HFFc6 (cell line): ENCODE data around the gene CADPS2. TPM values are rescaled to one million over a fixed set of nuclear protein-coding genes. Genes with fewer than 3 reads are reported as not detected.

ENCODE experiments used
- DNase-seq: peaks from one replicate; pipeline ENCODE4 v3.0.0-alpha.2; 2018
- H3K27ac Mint-ChIP-seq: 2 replicates; pipeline ENCODE4 v1.8.0; 2020; ENCODE audit warnings: mild to moderate bottlenecking, mixed read lengths
- H3K27me3 Mint-ChIP-seq: 2 replicates; pipeline ENCODE4 v1.8.0; 2021; ENCODE audit warnings: mild to moderate bottlenecking, moderate library complexity, mixed read lengths; ENCODE audit not compliant: insufficient read depth
- H3K36me3 Mint-ChIP-seq: 2 replicates; pipeline ENCODE4 v1.8.0; 2021; ENCODE audit warnings: low read depth, mixed read lengths
- H3K4me1 Mint-ChIP-seq: 2 replicates; pipeline ENCODE4 v1.8.0; 2020; ENCODE audit warnings: low read depth, mixed read lengths
- H3K4me3 Mint-ChIP-seq: 2 replicates; pipeline ENCODE4 v1.8.0; 2020; ENCODE audit warnings: mild to moderate bottlenecking, moderate library complexity, mixed read lengths
- H3K9me3 Mint-ChIP-seq: 2 replicates; pipeline ENCODE4 v1.8.0; 2020; ENCODE audit warnings: mild to moderate bottlenecking, mixed read lengths
- total RNA-seq, 6 experiments: library from RNA; stranded (reverse); fragmentation: NEBNext Ultra II Directional; extraction: Animal tissue kit (Norgen Biotek cat#: 25700); gene quantifications; 2 replicates in 1 of 6; 3 replicates in 5 of 6; pipeline ENCODE4 v1.2.3, GENCODE V29; 2021
- TF ChIP-seq, protein P1 (sequence below): fragments of 200-600 bp; sonication (generic); IDR thresholded peaks from 2 replicates; pipeline ENCODE4 v1.5.0; 2021; ENCODE audit warnings: antibody characterized with exemption, mild to moderate bottlenecking

Gene CADPS2
- total RNA-seq, 6 experiments from 2014 or later: not detected

DNA sequence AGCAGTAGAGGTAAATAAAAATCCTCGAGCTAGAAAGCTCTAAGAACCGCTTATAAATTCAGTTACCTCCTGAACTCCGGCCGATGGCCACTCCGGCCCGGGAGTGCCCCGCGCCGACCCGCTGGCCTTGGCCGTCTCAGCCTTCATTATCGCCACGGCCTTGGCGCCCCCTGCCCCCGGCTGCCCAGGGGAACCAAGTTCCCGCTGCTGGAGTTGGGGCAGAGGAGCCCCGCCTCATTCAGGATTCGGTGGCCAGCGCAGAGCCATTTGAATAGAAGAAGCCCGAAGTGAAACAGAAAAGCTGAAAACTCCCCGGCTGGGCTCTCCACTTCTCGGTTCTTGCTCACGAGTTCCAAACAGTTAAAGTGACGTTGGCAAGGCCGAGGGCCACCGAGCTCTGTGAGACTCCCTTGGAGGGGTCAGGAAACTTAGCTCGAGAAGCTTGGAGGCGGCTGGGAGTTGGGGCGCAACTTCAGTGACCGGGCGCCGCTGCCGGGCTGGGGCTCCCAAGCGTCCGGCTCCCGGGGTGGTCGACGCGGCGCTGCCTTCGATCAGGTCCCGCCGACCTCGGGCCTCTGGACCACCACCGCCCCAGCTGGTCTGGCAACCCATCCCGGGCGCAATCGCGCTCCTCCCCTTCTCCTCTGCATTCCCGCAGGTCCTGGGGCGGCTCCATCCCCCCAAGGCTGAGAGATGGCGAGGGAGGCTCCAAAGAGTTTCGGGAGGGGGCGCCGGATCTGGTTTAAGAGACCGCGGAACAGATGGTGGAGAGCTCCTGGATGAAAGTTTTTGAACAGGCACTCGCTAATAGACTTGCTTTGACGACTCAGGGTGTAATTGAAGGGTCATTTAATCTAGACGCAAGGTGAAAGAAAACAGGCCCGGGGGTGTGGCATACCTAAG lies 575.9 kb downstream of the CADPS2 start:
- Mint-ChIP-seq H3K36me3 (no peaks in the 10 kb centered on the region), H3K27me3 (peaks cover 45% of the 10 kb centered on the region), H3K4me1 (peaks cover 6% of the 10 kb centered on the region; the same call in 1 of the 2 replicates), H3K9me3 (no peaks in the 10 kb centered on the region), H3K27ac (no peak overlapping the region), H3K4me3 (peak overlapping the region; percentile 64; the same call in 1 of the 2 replicates)
- TF ChIP-seq, protein P1, sequence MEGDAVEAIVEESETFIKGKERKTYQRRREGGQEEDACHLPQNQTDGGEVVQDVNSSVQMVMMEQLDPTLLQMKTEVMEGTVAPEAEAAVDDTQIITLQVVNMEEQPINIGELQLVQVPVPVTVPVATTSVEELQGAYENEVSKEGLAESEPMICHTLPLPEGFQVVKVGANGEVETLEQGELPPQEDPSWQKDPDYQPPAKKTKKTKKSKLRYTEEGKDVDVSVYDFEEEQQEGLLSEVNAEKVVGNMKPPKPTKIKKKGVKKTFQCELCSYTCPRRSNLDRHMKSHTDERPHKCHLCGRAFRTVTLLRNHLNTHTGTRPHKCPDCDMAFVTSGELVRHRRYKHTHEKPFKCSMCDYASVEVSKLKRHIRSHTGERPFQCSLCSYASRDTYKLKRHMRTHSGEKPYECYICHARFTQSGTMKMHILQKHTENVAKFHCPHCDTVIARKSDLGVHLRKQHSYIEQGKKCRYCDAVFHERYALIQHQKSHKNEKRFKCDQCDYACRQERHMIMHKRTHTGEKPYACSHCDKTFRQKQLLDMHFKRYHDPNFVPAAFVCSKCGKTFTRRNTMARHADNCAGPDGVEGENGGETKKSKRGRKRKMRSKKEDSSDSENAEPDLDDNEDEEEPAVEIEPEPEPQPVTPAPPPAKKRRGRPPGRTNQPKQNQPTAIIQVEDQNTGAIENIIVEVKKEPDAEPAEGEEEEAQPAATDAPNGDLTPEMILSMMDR: no peak
- no peak for DNase-seq

GRCh38 chr7:122309421-122309820 lies 576.8 kb downstream of the CADPS2 start:
- H3K9me3 Mint-ChIP-seq: peaks cover 3% of the 10 kb centered on the region; the same call in 1 of the 2 replicates
- TF ChIP-seq, protein P1: no peak
- no peak overlapping the region for H3K27ac Mint-ChIP-seq
- peaks cover 41% of the 10 kb centered on the region for H3K27me3 Mint-ChIP-seq
- H3K36me3 Mint-ChIP-seq: 0 out of 2 replicates have a peak, but pooled peaks cover 2% of the 10 kb centered on the region
- peaks cover 6% of the 10 kb centered on the region; the same call in 1 of the 2 replicates for H3K4me1 Mint-ChIP-seq
- no peak for DNase-seq
- H3K4me3 Mint-ChIP-seq: no peak overlapping the region; the same call in 1 of the 2 replicates

- peaks cover 4% of the 10 kb centered on the region; the same call in 1 of the 2 replicates for H3K9me3 Mint-ChIP-seq
- DNase-seq: no peak
- TF ChIP-seq, protein P1: no peak
- H3K4me3 Mint-ChIP-seq: no peak overlapping the region
- H3K4me1 Mint-ChIP-seq: peaks cover 16% of the 10 kb centered on the region; the same call in 1 of the 2 replicates
- H3K27me3 Mint-ChIP-seq: peaks cover 52% of the 10 kb centered on the region
- 0 out of 2 replicates have a peak, but pooled peaks cover 3% of the 10 kb centered on the region for H3K36me3 Mint-ChIP-seq
- no peak overlapping the region for H3K27ac Mint-ChIP-seq
Observed at GRCh38 chr7:122307228-122307621, 579.0 kb downstream of the CADPS2 start.

GRCh38 chr7:122306320-122307227 lies 579.7 kb downstream of the CADPS2 start:
- TF ChIP-seq, protein P1: no peak
- no peak overlapping the region for H3K4me3 Mint-ChIP-seq
- peaks cover 4% of the 10 kb centered on the region; the same call in 1 of the 2 replicates for H3K9me3 Mint-ChIP-seq
- no peak for DNase-seq
- peaks cover 57% of the 10 kb centered on the region for H3K27me3 Mint-ChIP-seq
- no peak overlapping the region for H3K27ac Mint-ChIP-seq
- peaks cover 17% of the 10 kb centered on the region; the same call in 1 of the 2 replicates for H3K4me1 Mint-ChIP-seq
- 0 out of 2 replicates have a peak, but pooled peaks cover 3% of the 10 kb centered on the region for H3K36me3 Mint-ChIP-seq
